GM18951 (cell line): ENCODE data around the gene CPNE8.

Experiments
- POLR2A ChIP-seq: IDR thresholded peaks from 4 replicates; pipeline ENCODE4 v1.6.1; 2011; ENCODE audit warnings: mild to moderate bottlenecking; ENCODE audit not compliant: insufficient read length, insufficient read depth; ENCODE audit errors: extremely low read depth
- in situ Hi-C: fragments of 300-500 bp; cut with MboI; formaldehyde crosslinking; loops from one replicate; pipeline ENCODE4 v1.12.0; 2022; ENCODE audit warnings: low sequenced_read_pairs, mixed read lengths, inconsistent platforms; ENCODE audit not compliant: unreplicated experiment

The CPNE8 gene

GRCh38 chr12:38721611-38722252 lies 183.7 kb downstream of the CPNE8 start:
- no peak for TF ChIP-seq POLR2A
- in situ Hi-C loops = no loop called here

- TF ChIP-seq POLR2A = no peak
- in situ Hi-C loops = no loop called here
Measured at GRCh38 chr12:38720661-38721060, 184.7 kb downstream of the CPNE8 start.

GRCh38 chr12:38713294-38713693 lies 192.1 kb downstream of the CPNE8 start:
- in situ Hi-C loops = no loop called here
- TF ChIP-seq POLR2A = no peak

- no peak for TF ChIP-seq POLR2A
- in situ Hi-C loops = no loop called here
Measured at GRCh38 chr12:38711054-38711453, 194.3 kb downstream of the CPNE8 start.

GRCh38 chr12:38708466-38708865 lies 196.9 kb downstream of the CPNE8 start:
- no peak for TF ChIP-seq POLR2A
- in situ Hi-C loops = no loop called here

- in situ Hi-C loops = no loop called here
- no peak for TF ChIP-seq POLR2A
Measured at GRCh38 chr12:38707648-38708047, 197.7 kb downstream of the CPNE8 start.

GRCh38 chr12:38697289-38697688 lies 208.1 kb downstream of the CPNE8 start:
- in situ Hi-C loops = no loop called here
- TF ChIP-seq POLR2A = no peak

- no peak for TF ChIP-seq POLR2A
- in situ Hi-C loops = no loop called here
Measured at GRCh38 chr12:38695057-38695456, 210.3 kb downstream of the CPNE8 start.

GRCh38 chr12:38691164-38691563 lies 214.2 kb downstream of the CPNE8 start:
- no peak for TF ChIP-seq POLR2A
- in situ Hi-C loops = no loop called here

- in situ Hi-C loops = no loop called here
- no peak for TF ChIP-seq POLR2A
Measured at GRCh38 chr12:38690646-38691045, 214.7 kb downstream of the CPNE8 start.

- no peak for TF ChIP-seq POLR2A
- in situ Hi-C loops = no loop called here
Measured at GRCh38 chr12:38689704-38690103, 215.7 kb downstream of the CPNE8 start.

- no peak for TF ChIP-seq POLR2A
- in situ Hi-C loops = no loop called here
Measured at GRCh38 chr12:38689195-38689594, 216.2 kb downstream of the CPNE8 start.

- no peak for TF ChIP-seq POLR2A
Measured at GRCh38 chr12:38682521-38682920, 222.9 kb downstream of the CPNE8 start.

GRCh38 chr12:38669530-38669929 lies 235.9 kb downstream of the CPNE8 start:
- TF ChIP-seq POLR2A = no peak
- in situ Hi-C loops = loop anchor here (10.0 kb wide), 1 partner anchor 235 kb away; the partner anchor contains the start of gene CPNE8

More at GRCh38 chr12:38682521-38682920, 222.9 kb downstream of the CPNE8 start:
- in situ Hi-C loops = no loop called here
